ENCODE results near the gene KDM7A. TPM values are rescaled to one million over a fixed set of nuclear protein-coding genes. Genes with fewer than 3 reads are reported as not detected.
A peak's percentile ranks its signal among the peaks of the same experiment; 100 is the strongest.

KDM7A gene, protein sequence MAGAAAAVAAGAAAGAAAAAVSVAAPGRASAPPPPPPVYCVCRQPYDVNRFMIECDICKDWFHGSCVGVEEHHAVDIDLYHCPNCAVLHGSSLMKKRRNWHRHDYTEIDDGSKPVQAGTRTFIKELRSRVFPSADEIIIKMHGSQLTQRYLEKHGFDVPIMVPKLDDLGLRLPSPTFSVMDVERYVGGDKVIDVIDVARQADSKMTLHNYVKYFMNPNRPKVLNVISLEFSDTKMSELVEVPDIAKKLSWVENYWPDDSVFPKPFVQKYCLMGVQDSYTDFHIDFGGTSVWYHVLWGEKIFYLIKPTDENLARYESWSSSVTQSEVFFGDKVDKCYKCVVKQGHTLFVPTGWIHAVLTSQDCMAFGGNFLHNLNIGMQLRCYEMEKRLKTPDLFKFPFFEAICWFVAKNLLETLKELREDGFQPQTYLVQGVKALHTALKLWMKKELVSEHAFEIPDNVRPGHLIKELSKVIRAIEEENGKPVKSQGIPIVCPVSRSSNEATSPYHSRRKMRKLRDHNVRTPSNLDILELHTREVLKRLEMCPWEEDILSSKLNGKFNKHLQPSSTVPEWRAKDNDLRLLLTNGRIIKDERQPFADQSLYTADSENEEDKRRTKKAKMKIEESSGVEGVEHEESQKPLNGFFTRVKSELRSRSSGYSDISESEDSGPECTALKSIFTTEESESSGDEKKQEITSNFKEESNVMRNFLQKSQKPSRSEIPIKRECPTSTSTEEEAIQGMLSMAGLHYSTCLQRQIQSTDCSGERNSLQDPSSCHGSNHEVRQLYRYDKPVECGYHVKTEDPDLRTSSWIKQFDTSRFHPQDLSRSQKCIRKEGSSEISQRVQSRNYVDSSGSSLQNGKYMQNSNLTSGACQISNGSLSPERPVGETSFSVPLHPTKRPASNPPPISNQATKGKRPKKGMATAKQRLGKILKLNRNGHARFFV
- 8.4 TPM for total RNA-seq

DNA sequence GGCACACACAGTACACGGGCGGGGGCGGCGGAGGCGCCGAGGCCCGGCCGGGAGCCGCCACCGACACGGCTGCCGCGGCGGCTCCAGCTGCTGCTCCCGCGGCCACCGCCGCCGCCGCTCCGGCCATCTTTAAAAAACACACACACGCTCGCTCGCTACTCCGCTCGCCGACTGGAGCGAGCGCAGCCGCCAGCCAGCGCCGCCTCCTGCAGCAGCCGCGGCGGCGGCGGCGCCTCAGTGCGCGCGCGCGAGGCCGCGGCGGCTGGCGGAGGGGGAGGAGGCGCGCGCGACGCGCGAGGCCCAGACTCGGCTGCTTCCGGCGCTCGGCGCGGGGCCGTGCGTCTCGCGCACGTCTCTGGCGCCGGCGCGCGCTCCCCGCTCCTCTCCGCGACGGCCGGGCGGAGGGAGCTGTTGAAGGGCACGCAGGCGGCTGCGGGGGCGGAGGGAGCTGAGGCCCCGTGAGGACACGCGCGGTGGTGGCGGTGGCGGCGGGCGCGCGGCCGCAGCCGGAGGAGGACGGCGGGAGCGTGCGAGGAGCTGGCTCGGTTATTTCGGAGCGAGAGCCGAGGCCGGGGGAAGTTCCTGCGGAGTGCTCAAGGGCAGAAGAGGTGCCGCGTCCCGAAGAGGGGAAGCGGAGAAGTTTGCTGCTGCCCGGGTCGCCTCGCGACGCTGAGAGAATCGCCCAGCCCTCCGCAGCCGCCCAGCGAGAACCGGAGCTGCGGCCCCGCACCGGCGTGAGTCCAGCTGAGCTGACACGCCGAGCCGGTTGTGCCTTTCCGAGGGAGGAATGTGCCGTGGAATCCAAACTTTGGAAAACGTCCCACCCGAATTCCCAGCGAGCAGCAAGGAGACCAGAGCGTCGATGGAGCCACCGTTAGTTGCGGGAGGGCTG, at the start of gene KDM7A:
TSS of gene KDM7A (minus strand) at position 173 of the 892 bp plus-strand sequence. CDS start at position 127, 46 bp downstream.
- peak within 1 kb of the TSS; percentile 89 to 94 (median 93) for H3K4me3 ChIP-seq (ENCODE audit: low read length in 3 of 3)
- peak within 1 kb of the TSS; percentile 97 for H3K27ac ChIP-seq (ENCODE audit: low read depth, low read length)
- no peaks in the 10 kb centered on the region for H3K9me3 ChIP-seq (ENCODE audit: control insufficient read depth in 3 of 3, low read length in 3 of 3)
- H3K36me3 ChIP-seq (ENCODE audit: control insufficient read depth in 3 of 3, insufficient read depth in 3 of 3, low read length in 3 of 3) = no peaks in the 10 kb centered on the region
- H3K9ac ChIP-seq (ENCODE audit: low read depth in 1 of 3, low read length in 3 of 3) = peak within 1 kb of the TSS; percentile 89 to 95 (median 90)
- peaks cover 5 to 10% (median 7%) of the 10 kb centered on the region in 3 donors for H3K4me1 ChIP-seq (ENCODE audit: control insufficient read depth in 3 of 3, insufficient read depth in 3 of 3, low read length in 3 of 3)
- peaks cover 0 to 3% (median 0%) of the 10 kb centered on the region in 3 donors for H3K27me3 ChIP-seq (ENCODE audit: control insufficient read depth in 3 of 3, insufficient read depth in 3 of 3, low read length in 3 of 3)

DNA sequence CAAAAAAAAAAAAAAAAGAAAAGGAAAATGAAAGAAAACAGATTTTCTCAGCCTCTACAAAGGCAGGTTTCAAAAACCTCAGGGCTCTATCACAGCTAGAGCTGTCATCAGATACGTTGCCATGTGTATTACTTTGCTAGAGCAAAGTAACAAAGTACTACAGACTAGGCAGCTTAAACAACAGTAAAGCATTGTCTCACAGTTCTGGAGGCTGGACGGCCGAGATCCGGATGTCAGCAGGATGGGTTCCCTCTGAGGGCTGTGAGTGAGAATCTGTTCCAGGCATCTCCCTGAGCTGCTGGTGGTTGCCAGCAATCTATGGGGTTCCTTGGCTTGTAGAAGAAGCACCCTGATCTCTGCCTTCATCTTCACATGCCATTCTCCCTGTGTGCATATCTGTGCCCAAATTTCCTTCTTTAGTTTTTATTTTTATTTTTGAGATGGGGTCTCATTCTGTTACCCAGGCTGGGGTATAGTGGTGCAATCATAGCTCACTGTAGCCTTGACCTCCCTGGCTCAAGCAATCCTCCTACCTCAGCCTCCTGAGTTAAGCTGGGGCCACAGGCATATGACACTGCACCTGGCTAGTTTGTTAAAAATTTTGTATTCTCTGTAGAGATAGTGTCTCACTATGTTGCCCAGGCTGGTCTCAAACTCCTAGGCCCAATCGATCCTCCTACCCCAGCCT, 48.9 kb upstream of the KDM7A start:
- Histone ChIP-seq H3K4me1 (ENCODE audit: control insufficient read depth in 3 of 3, insufficient read depth in 3 of 3, low read length in 3 of 3) (peaks cover 5 to 7% (median 5%) of the 10 kb centered on the region in 3 donors), H3K9ac (ENCODE audit: low read depth in 1 of 3, low read length in 3 of 3) (no peak overlapping the region), H3K36me3 (ENCODE audit: control insufficient read depth in 3 of 3, insufficient read depth in 3 of 3, low read length in 3 of 3) (no peaks in the 10 kb centered on the region), H3K27me3 (ENCODE audit: control insufficient read depth in 3 of 3, insufficient read depth in 3 of 3, low read length in 3 of 3) (peaks cover 10 to 19% (median 14%) of the 10 kb centered on the region in 3 donors), H3K9me3 (ENCODE audit: control insufficient read depth in 3 of 3, low read length in 3 of 3) (no peaks in the 10 kb centered on the region), H3K4me3 (ENCODE audit: low read length in 3 of 3) (no peak overlapping the region), H3K27ac (ENCODE audit: low read depth, low read length) (no peak overlapping the region)

DNA sequence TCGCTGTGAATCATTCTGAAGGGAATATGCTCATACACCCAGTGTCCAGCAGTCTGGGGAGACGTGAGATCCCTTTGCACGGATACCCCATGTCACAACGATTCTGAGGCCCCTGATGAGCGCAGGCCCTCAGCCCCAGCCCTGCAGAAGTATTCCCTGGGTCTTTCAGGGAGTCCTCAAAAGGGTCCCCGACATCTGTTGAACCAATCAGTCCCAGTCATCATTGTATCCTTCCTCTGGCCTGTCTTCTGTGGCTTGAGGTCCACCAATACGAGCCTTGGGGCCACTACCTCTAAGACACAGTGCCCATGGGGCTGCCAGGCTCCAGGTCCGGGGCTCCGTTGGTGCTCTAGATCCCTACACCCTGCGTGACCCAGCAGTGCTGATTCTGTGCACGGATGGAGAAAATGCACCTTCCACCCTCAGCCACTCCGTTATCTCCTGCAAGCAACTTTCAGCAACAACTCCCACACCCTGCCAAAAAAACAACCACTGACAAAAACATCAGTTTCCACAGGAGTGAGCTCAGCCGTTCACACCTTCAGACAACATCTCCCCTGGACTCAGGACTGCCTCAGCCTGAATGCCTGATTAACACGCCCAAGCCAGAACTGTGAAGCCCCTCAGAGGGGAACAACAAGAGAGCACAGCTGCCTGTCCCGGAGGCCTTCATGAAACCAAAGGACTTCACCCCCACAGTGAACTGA, 46.9 kb upstream of the KDM7A start:
- no peaks in the 10 kb centered on the region for H3K9me3 ChIP-seq (ENCODE audit: control insufficient read depth in 3 of 3, low read length in 3 of 3)
- H3K36me3 ChIP-seq (ENCODE audit: control insufficient read depth in 3 of 3, insufficient read depth in 3 of 3, low read length in 3 of 3) = no peaks in the 10 kb centered on the region
- no peaks in the 10 kb centered on the region for H3K4me1 ChIP-seq (ENCODE audit: control insufficient read depth in 3 of 3, insufficient read depth in 3 of 3, low read length in 3 of 3)
- H3K9ac ChIP-seq (ENCODE audit: low read depth in 1 of 3, low read length in 3 of 3) = no peak overlapping the region
- no peak overlapping the region for H3K27ac ChIP-seq (ENCODE audit: low read depth, low read length)
- peaks cover 0 to 14% (median 3%) of the 10 kb centered on the region in 3 donors for H3K27me3 ChIP-seq (ENCODE audit: control insufficient read depth in 3 of 3, insufficient read depth in 3 of 3, low read length in 3 of 3)
- H3K4me3 ChIP-seq (ENCODE audit: low read length in 3 of 3) = no peak overlapping the region

DNA sequence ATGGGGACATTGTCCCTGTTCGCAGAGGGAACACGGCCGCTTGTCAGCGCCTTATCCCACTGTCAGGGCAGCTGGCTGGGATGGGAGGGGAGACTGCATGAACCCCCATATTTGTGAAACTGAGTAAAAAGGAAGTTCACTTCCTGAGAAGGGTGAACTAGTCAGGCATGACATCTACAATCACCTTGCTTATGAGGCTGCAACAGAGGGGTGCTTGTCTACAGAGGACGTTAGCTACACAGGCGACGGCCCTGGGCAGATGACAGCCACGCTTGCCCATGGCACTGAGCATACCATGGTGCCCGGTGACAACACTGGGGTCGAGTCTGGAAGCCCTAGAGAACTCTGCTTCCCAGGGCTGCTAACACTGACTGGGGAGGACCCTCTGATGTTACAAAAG, 46.0 kb upstream of the KDM7A start:
- Histone ChIP-seq H3K9me3 (ENCODE audit: control insufficient read depth in 3 of 3, low read length in 3 of 3) (no peaks in the 10 kb centered on the region), H3K27me3 (ENCODE audit: control insufficient read depth in 3 of 3, insufficient read depth in 3 of 3, low read length in 3 of 3) (peaks cover 0 to 8% (median 3%) of the 10 kb centered on the region in 3 donors), H3K9ac (ENCODE audit: low read depth in 1 of 3, low read length in 3 of 3) (no peak overlapping the region), H3K27ac (ENCODE audit: low read depth, low read length) (no peak overlapping the region), H3K36me3 (ENCODE audit: control insufficient read depth in 3 of 3, insufficient read depth in 3 of 3, low read length in 3 of 3) (no peaks in the 10 kb centered on the region), H3K4me1 (ENCODE audit: control insufficient read depth in 3 of 3, insufficient read depth in 3 of 3, low read length in 3 of 3) (no peaks in the 10 kb centered on the region), H3K4me3 (ENCODE audit: low read length in 3 of 3) (no peak overlapping the region)

DNA sequence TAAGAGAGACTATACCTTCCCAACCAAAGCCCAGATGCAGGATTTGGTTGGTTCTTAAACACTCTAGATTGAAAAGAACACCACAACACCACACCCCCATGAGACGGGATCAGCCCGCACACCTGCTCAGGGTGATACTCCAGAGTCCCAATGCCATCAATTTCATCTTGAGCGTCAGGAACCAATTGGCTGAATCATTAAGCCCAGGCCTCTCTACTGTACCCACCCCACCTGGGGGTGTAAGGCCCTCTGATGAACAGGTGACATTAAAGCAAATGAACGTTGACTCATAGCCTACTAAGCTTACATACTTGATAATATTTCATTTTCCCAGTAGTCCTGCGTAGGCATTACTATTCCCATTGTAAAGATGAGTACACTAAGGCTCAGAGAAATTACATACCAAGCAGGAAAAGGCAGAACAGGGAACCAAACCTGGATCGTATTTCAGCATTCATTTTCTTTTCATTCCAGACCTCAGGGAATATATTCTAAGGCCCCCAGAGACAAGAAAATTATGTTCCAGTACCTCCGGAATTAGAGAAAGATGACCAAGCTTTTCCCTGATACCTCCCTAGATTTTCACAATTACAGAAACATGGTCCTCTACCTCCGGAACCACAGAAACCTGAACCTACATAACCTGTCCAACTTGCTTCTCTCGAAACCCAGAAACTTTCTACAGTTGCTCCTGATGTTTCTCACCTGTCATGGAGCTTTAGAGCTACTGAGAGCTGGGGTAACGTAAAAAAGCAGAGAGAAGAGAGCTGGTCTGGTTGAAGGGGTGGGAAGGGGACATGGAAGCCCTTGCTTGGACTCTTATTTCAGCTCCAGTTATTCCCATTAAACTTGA, 43.1 kb upstream of the KDM7A start:
- Histone ChIP-seq H3K4me1 (ENCODE audit: control insufficient read depth in 3 of 3, insufficient read depth in 3 of 3, low read length in 3 of 3) (no peaks in the 10 kb centered on the region), H3K9ac (ENCODE audit: low read depth in 1 of 3, low read length in 3 of 3) (no peak overlapping the region), H3K27ac (ENCODE audit: low read depth, low read length) (no peak overlapping the region), H3K27me3 (ENCODE audit: control insufficient read depth in 3 of 3, insufficient read depth in 3 of 3, low read length in 3 of 3) (peaks cover 0 to 10% (median 3%) of the 10 kb centered on the region in 3 donors), H3K36me3 (ENCODE audit: control insufficient read depth in 3 of 3, insufficient read depth in 3 of 3, low read length in 3 of 3) (no peaks in the 10 kb centered on the region), H3K4me3 (ENCODE audit: low read length in 3 of 3) (no peak overlapping the region), H3K9me3 (ENCODE audit: control insufficient read depth in 3 of 3, low read length in 3 of 3) (peaks cover 0 to 5% (median 0%) of the 10 kb centered on the region in 3 donors)

DNA sequence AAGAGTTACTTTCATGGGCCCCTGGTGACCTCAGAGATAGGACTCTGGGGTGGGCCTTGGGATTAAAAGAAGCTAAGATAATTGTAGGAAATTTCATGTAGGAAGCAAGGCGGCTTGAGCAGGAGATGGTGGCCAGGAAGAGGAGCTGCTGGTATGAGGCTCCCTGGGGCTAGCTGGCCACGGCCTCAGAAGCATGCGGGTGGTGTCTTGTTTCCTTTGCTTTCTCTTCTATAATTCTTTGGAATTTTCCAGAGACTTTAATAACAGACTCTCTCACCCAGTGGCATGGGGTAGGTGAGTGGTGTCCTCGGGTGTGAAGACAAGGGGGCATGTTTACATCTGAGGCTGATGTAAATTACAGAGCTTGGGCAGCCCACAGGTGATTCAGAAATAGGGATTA, 41.9 kb upstream of the KDM7A start:
- Histone ChIP-seq H3K4me1 (ENCODE audit: control insufficient read depth in 3 of 3, insufficient read depth in 3 of 3, low read length in 3 of 3) (no peaks in the 10 kb centered on the region), H3K4me3 (ENCODE audit: low read length in 3 of 3) (no peak overlapping the region), H3K27ac (ENCODE audit: low read depth, low read length) (no peak overlapping the region), H3K9ac (ENCODE audit: low read depth in 1 of 3, low read length in 3 of 3) (no peak overlapping the region), H3K9me3 (ENCODE audit: control insufficient read depth in 3 of 3, low read length in 3 of 3) (peaks cover 0 to 5% (median 0%) of the 10 kb centered on the region in 3 donors), H3K36me3 (ENCODE audit: control insufficient read depth in 3 of 3, insufficient read depth in 3 of 3, low read length in 3 of 3) (no peaks in the 10 kb centered on the region), H3K27me3 (ENCODE audit: control insufficient read depth in 3 of 3, insufficient read depth in 3 of 3, low read length in 3 of 3) (peaks cover 0 to 10% (median under 1%) of the 10 kb centered on the region in 3 donors)

DNA sequence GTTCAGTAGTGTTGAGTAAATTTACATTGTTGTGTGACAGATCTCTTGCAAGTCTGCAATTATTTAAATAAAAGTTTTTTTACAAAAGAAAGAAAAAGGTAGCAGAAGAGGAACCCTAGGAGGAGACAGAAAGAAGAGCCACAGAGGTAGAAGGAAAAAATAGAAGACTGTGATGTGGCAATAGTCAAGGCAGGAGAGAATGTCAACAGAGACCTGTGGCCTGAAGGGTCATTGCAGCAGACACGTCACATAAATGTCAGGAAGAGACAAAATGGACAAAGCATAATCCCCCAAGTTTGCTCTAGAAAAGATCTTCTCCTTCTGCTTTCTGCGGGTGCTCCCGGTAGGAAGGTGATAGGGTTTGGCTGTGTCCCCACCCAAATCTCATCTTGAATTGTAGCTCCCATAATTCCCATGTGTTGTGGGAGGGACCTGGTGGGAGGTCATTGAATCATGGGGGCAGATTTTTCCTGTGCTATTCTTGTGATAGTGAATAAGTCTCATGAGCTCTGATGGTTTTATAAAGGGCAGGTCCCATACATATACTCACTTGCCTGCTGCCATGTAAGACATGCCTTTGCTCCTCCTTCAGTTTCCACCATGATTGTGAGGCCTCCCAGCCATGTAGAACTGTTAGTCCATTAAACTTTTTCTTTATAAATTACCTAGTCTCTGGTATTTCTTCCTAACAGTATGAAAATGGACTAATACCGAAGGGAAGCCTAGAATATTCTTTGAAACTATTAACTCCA, 41.1 kb upstream of the KDM7A start:
- Histone ChIP-seq H3K27me3 (ENCODE audit: control insufficient read depth in 3 of 3, insufficient read depth in 3 of 3, low read length in 3 of 3) (peaks cover 0 to 9% (median 0%) of the 10 kb centered on the region in 3 donors), H3K27ac (ENCODE audit: low read depth, low read length) (no peak overlapping the region), H3K4me1 (ENCODE audit: control insufficient read depth in 3 of 3, insufficient read depth in 3 of 3, low read length in 3 of 3) (no peaks in the 10 kb centered on the region), H3K9me3 (ENCODE audit: control insufficient read depth in 3 of 3, low read length in 3 of 3) (peaks cover 0 to 5% (median 0%) of the 10 kb centered on the region in 3 donors), H3K9ac (ENCODE audit: low read depth in 1 of 3, low read length in 3 of 3) (no peak overlapping the region), H3K4me3 (ENCODE audit: low read length in 3 of 3) (no peak overlapping the region), H3K36me3 (ENCODE audit: control insufficient read depth in 3 of 3, insufficient read depth in 3 of 3, low read length in 3 of 3) (no peaks in the 10 kb centered on the region)

DNA sequence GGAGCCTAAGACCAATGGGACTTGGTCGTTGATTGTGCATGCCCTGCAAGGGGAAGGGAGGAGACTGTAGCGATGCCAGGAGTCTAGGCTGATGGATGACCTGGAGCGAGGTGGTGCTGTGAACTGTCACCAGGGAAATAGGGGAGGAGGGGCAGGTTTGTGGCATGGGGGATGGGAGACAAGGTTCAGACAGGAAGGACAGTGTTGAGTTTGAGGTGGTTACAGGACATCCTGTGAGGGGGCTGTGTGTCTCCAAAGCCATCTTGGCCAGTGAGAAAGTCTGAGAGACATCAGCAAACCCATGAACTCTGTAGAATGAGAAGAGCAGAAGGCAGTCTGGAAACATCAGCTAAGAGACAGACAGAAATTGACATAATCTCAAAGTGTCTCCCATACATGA, 38.5 kb upstream of the KDM7A start:
- no peaks in the 10 kb centered on the region for H3K4me1 ChIP-seq (ENCODE audit: control insufficient read depth in 3 of 3, insufficient read depth in 3 of 3, low read length in 3 of 3)
- H3K36me3 ChIP-seq (ENCODE audit: control insufficient read depth in 3 of 3, insufficient read depth in 3 of 3, low read length in 3 of 3) = no peaks in the 10 kb centered on the region
- H3K4me3 ChIP-seq (ENCODE audit: low read length in 3 of 3) = no peak overlapping the region
- no peak overlapping the region for H3K9ac ChIP-seq (ENCODE audit: low read depth in 1 of 3, low read length in 3 of 3)
- H3K9me3 ChIP-seq (ENCODE audit: control insufficient read depth in 3 of 3, low read length in 3 of 3) = peaks cover 0 to 5% (median 0%) of the 10 kb centered on the region in 3 donors
- H3K27ac ChIP-seq (ENCODE audit: low read depth, low read length) = no peak overlapping the region
- H3K27me3 ChIP-seq (ENCODE audit: control insufficient read depth in 3 of 3, insufficient read depth in 3 of 3, low read length in 3 of 3) = peaks cover 0 to 5% (median 3%) of the 10 kb centered on the region in 3 donors
